ENCODE measurements around the gene SUN5. TPM values are rescaled to one million over a fixed set of nuclear protein-coding genes. Genes with fewer than 3 reads are reported as not detected.

Gene SUN5
- total RNA-seq, 1 experiment from 2014 or later = not detected

DNA sequence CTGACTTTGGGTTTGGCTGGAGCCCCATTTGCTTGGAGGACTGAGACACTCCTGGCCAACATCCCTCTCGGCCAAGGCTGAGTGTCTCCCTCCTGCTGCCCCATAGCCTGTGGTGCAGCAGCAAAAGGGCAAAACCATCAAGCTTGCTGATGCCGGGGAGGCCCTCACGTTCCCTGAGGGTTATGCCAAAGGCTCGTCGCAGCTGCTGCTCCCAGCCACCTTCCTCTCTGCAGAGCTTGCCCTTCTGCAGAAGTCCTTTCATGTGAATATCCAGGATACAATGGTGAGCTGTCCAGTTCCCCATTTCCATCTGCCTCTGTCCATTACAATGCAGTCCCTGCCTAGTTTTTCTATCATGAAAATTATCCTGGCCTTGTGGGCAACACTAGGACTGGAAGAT lies 33.2 kb upstream of the SUN5 start:
- CTCF ChIA-PET = no interaction called here
- Mint-ChIP-seq H3K27me3 (ENCODE audit: unreplicated experiment) (peaks cover 53% of the 10 kb centered on the region), H3K9me3 (ENCODE audit: low read depth, unreplicated experiment) (no peaks in the 10 kb centered on the region), H3K27ac (ENCODE audit: unreplicated experiment) (no peak overlapping the region), H3K4me3 (ENCODE audit: low read depth, unreplicated experiment) (no peak overlapping the region), H3K4me1 (ENCODE audit: low read depth, unreplicated experiment) (no peaks in the 10 kb centered on the region), H3K36me3 (ENCODE audit: insufficient read depth, unreplicated experiment) (no peaks in the 10 kb centered on the region)
- TF ChIP-seq, protein P1, sequence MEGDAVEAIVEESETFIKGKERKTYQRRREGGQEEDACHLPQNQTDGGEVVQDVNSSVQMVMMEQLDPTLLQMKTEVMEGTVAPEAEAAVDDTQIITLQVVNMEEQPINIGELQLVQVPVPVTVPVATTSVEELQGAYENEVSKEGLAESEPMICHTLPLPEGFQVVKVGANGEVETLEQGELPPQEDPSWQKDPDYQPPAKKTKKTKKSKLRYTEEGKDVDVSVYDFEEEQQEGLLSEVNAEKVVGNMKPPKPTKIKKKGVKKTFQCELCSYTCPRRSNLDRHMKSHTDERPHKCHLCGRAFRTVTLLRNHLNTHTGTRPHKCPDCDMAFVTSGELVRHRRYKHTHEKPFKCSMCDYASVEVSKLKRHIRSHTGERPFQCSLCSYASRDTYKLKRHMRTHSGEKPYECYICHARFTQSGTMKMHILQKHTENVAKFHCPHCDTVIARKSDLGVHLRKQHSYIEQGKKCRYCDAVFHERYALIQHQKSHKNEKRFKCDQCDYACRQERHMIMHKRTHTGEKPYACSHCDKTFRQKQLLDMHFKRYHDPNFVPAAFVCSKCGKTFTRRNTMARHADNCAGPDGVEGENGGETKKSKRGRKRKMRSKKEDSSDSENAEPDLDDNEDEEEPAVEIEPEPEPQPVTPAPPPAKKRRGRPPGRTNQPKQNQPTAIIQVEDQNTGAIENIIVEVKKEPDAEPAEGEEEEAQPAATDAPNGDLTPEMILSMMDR (IDR thresholded peaks at IDR 0.05; ENCODE audit: unreplicated experiment) = no peak
- intact Hi-C loops (cut with micrococcal nuclease; ENCODE audit: unreplicated experiment) = no loop called here
- no peak for DNase-seq
- BruUV-seq (replicated peaks) = no TSS peak

DNA sequence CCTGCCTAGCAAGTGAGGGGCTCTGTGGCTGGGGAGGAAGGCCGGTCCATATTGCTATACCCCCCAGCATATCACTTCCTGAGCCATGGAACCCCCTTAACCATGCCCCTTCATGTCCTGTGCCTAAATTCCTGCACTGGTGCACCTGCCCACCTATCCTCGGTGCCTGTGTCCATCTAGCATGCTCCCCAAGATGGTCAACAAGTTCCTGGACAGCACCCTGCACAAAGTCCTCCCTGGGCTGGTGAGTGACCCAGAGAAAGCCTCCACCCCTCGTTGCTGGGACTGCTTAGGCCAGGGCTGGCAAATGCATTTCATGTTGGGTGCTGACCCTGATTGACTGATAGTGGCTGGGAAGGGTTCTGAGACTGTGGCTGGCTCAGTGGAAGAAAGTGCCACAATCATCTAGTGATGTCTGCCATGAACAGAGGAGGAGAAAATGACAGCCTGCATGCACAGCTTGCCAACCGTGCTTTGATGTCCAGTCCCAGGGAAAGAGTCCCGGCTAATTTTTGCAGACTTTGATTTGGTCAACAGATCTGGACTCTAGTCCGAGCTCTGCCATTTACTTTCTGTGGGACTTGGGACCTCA lies 30.8 kb upstream of the SUN5 start:
- Mint-ChIP-seq H3K4me1 (ENCODE audit: low read depth, unreplicated experiment) (no peaks in the 10 kb centered on the region), H3K36me3 (ENCODE audit: insufficient read depth, unreplicated experiment) (no peaks in the 10 kb centered on the region), H3K4me3 (ENCODE audit: low read depth, unreplicated experiment) (no peak overlapping the region), H3K9me3 (ENCODE audit: low read depth, unreplicated experiment) (no peaks in the 10 kb centered on the region), H3K27ac (ENCODE audit: unreplicated experiment) (no peak overlapping the region), H3K27me3 (ENCODE audit: unreplicated experiment) (peaks cover 29% of the 10 kb centered on the region)
- DNase-seq = no peak
- TF ChIP-seq, protein P1 (IDR thresholded peaks at IDR 0.05; ENCODE audit: unreplicated experiment) = no peak
- intact Hi-C loops (cut with micrococcal nuclease; ENCODE audit: unreplicated experiment) = no loop called here
- BruUV-seq (replicated peaks) = no TSS peak
- CTCF ChIA-PET = no interaction called here

DNA sequence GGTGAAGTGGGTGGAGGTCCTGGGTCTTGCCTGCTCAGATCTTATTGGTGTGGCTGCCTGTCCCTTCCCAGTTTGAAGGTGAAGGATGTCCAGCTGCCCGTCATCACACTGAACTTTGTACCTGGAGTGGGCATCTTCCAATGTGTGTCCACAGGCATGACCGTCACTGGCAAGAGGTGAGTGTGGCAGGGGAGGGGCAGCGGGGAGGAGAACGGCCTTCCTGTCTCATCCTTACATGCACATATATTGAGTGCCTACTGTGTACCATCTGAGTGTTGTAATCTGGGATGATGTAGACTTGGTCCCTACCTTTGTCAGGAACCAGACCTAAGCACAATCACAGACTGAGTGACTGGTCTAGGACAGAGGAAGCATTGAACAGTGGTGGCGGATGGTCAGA lies 29.9 kb upstream of the SUN5 start:
- BruUV-seq (replicated peaks) = no TSS peak
- Mint-ChIP-seq H3K27me3 (ENCODE audit: unreplicated experiment) (peaks cover 20% of the 10 kb centered on the region), H3K4me3 (ENCODE audit: low read depth, unreplicated experiment) (no peak overlapping the region), H3K27ac (ENCODE audit: unreplicated experiment) (no peak overlapping the region), H3K9me3 (ENCODE audit: low read depth, unreplicated experiment) (no peaks in the 10 kb centered on the region), H3K36me3 (ENCODE audit: insufficient read depth, unreplicated experiment) (no peaks in the 10 kb centered on the region), H3K4me1 (ENCODE audit: low read depth, unreplicated experiment) (no peaks in the 10 kb centered on the region)
- intact Hi-C loops (cut with micrococcal nuclease; ENCODE audit: unreplicated experiment) = no loop called here
- DNase-seq = no peak
- CTCF ChIA-PET = no interaction called here
- TF ChIP-seq, protein P1 (IDR thresholded peaks at IDR 0.05; ENCODE audit: unreplicated experiment) = no peak

DNA sequence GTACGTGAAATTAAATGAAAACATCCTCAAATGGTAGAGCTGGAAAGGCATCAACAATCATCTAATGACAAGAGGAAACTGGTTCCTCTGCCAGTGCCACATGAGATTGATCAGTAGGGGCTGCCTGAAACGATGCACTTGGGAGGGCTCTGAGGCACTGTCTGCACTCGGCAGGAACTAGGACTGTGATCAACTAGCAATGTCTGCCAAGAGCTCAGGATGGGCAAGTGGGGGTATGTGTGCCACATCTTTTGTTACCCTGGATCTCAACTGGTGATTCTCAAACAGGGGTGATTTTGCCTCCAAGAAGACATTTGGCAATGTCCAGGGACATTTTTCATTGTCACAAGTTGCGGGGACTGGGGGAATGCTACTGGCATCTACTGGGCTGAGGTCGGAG lies 29.1 kb upstream of the SUN5 start:
- Mint-ChIP-seq H3K4me1 (ENCODE audit: low read depth, unreplicated experiment) (no peaks in the 10 kb centered on the region), H3K9me3 (ENCODE audit: low read depth, unreplicated experiment) (no peaks in the 10 kb centered on the region), H3K27ac (ENCODE audit: unreplicated experiment) (no peak overlapping the region), H3K4me3 (ENCODE audit: low read depth, unreplicated experiment) (no peak overlapping the region), H3K27me3 (ENCODE audit: unreplicated experiment) (peaks cover 13% of the 10 kb centered on the region), H3K36me3 (ENCODE audit: insufficient read depth, unreplicated experiment) (no peaks in the 10 kb centered on the region)
- TF ChIP-seq, protein P1 (IDR thresholded peaks at IDR 0.05; ENCODE audit: unreplicated experiment) = no peak
- intact Hi-C loops (cut with micrococcal nuclease; ENCODE audit: unreplicated experiment) = no loop called here
- no peak for DNase-seq
- no TSS peak for BruUV-seq (replicated peaks)
- CTCF ChIA-PET = no interaction called here

Data from Calu3 (cell line).